Measurements from ENCODE around the gene C2CD3. TPM values are rescaled to one million over a fixed set of nuclear protein-coding genes. Genes with fewer than 3 reads are reported as not detected.
A peak's percentile ranks its signal among the peaks of the same experiment; 100 is the strongest.

Gene C2CD3
- total and polyA plus RNA-seq, 9 of the 15 experiments (the other 6 are each of a cell fraction or from before 2014, with no cell fraction given) = 4.4 to 20.2 (median 15.4) TPM

DNA sequence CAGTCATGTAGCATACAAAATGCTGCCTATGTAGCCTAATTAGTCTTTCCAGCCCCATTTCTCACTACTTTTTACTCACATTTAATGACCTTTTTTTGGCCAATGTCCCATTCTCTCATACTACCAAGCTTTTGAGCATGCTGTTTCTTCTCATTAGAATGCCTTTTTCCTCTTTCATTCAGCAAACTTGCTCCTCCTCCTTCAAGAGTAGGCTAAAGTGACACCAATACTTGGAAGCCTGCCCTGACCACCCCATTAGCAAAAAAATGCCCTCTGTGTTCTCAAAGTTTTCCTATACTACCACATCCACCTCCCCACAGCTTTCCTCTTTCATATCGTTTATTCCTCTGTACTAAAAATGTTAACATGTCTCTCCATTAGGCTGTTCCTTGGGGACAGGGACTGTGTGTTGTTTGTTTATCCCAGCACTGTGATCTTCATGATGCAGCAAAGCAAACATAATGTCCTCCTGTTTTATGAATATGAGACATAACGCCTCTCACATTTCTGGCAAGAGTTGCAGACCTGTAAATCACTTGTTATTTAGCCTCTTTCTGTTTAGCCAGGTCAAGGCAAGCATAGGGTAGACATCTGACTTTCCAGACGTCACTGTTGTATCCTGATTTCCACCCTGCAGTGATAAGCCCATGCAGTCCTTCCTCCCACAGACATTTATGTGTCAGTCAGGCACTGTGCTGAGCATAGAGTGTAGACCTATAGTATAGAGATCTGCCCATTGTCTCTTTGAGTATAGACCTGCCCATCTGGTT lies 99.9 kb downstream of the C2CD3 start (continued):
- TF ChIP-seq ZNF384 (IDR thresholded peaks at IDR 0.05; ENCODE audit: low read depth, low read length) (no peak), SMARCC2 (IDR thresholded peaks at IDR 0.05; ENCODE audit: low read depth) (peak; percentile 58), RFX5 (IDR thresholded peaks at IDR 0.05; ENCODE audit: low read depth, low read length) (no peak), TRIM28 (IDR thresholded peaks at IDR 0.05) (no peak), GABPB2 (CRISPR knock-in tag; conservative IDR thresholded peaks at IDR 0.05) (no peak), TARDBP (IDR thresholded peaks at IDR 0.05) (no peak), CREB1 (IDR thresholded peaks at IDR 0.05) (0 out of 2 replicates have a peak, but pooled peaks have one; percentile 28), CREB1 (CRISPR knock-in tag; IDR thresholded peaks at IDR 0.05) (no peak), HDGF (IDR thresholded peaks at IDR 0.05) (no peak), PML (IDR thresholded peaks at IDR 0.05; ENCODE audit: low read length) (peak; percentile 70), EP300 (IDR thresholded peaks at IDR 0.05; ENCODE audit: low read length) (peak; percentile 74), ZNF707 (CRISPR knock-in tag; conservative IDR thresholded peaks at IDR 0.05) (no peak), DACH1 (IDR thresholded peaks at IDR 0.05; ENCODE audit: partially characterized antibody) (no peak), ZBTB1 (CRISPR knock-in tag; IDR thresholded peaks at IDR 0.05; ENCODE audit: borderline replicate concordance, low read depth) (no peak), HDAC2 (IDR thresholded peaks at IDR 0.05) (peak; percentile 84), MCM5 (IDR thresholded peaks at IDR 0.05; ENCODE audit: low read depth) (no peak), PTTG1 (tag; IDR thresholded peaks at IDR 0.05; ENCODE audit: low read depth) (no peak), FOXK1 (CRISPR knock-in tag; IDR thresholded peaks at IDR 0.05; ENCODE audit: borderline replicate concordance) (no peak), ELK1 (CRISPR knock-in tag; IDR thresholded peaks at IDR 0.05) (no peak), BHLHE40 (IDR thresholded peaks at IDR 0.05; ENCODE audit: low read length) (no peak), SPI1 (IDR thresholded peaks at IDR 0.05; ENCODE audit: borderline replicate concordance, low read depth, low read length) (no peak), ZBTB8A (IDR thresholded peaks at IDR 0.05; ENCODE audit: partially characterized antibody) (no peak)
- TF ChIP-seq, protein P1, sequence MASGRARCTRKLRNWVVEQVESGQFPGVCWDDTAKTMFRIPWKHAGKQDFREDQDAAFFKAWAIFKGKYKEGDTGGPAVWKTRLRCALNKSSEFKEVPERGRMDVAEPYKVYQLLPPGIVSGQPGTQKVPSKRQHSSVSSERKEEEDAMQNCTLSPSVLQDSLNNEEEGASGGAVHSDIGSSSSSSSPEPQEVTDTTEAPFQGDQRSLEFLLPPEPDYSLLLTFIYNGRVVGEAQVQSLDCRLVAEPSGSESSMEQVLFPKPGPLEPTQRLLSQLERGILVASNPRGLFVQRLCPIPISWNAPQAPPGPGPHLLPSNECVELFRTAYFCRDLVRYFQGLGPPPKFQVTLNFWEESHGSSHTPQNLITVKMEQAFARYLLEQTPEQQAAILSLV (tag; IDR thresholded peaks at IDR 0.05) = no peak
- TF ChIP-seq, protein P2, sequence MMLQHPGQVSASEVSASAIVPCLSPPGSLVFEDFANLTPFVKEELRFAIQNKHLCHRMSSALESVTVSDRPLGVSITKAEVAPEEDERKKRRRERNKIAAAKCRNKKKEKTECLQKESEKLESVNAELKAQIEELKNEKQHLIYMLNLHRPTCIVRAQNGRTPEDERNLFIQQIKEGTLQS (IDR thresholded peaks at IDR 0.05) = no peak
- TF ChIP-seq, protein P2 (CRISPR knock-in tag; conservative IDR thresholded peaks at IDR 0.05) = no peak
- TF ChIP-seq, protein P3, sequence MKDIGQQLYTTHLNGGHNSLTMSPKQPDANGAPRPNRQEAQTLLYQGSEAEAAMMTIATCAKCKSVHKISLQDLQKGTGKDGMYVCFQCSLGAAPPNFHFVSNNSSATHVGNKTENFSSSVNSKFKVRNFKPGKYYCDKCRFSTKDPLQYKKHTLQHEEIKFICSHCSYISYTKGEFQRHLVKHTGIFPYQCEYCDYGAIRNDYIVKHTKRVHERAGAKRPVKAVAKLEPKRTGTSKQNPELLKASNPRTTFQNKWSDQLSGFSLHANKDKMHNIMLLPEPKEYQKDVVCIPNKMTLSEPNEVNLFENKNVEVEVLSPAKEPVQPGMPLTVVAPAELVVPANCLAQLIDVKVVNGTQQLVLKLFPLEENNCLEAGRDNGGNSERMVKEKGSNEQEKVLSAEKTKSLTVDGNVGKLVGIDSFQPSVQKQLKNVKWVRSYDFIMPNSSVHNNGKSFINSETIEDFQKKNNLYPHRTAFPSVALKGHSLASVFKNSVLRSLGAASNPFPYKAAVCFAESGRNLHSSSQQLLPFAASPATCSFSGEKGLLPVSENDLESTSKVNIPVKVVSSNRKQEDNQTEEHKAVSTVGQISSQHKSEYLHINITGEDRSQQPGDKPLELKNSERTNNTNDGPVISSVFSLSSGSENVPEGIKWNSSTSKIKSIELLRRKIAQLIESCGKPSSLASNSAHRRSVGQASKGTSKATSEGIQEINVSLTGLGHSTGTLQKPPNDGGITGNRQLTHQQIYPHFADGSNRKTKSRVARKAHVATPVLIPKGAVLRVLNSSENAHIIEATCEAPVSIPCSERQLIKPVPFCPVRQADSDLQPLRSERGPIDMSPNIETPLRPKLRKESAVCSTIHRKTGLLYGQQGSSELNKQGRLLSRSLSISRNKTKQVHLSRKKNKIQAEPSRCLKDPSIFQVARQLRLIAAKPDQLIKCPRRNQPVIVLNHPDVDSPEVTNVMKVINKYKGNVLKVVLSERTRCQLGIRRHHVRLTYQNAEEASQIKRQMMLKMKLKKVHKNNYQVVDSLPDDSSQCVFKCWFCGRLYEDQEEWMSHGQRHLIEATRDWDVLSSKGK (CRISPR knock-in tag; IDR thresholded peaks at IDR 0.05) = no peak
